Adrenal gland (tissue), 19 donors: Measurements from ENCODE around the gene ZBTB34. TPM values are rescaled to one million over a fixed set of nuclear protein-coding genes. Genes with fewer than 3 reads are reported as not detected.
A peak's percentile ranks its signal among the peaks of the same experiment; 100 is the strongest.
"Not testable (repeated sequence)": the region's sequence is repeated elsewhere in the genome, so short reads cannot be mapped to it uniquely, and the experiment has no call there.

Experiments used
- DNase-seq, 7 donors: peaks; one replicate each; pipeline ENCODE4 v3.0.0-alpha.2; 2019 to 2020
- H3K27ac ChIP-seq, 5 donors: fragments of 200-600 bp; sonication (generic) in 4 of 5; 1 replicate in 3 of 5; 2 replicates in 2 of 5; pipeline versions ENCODE4 v1.5.1 to v1.8.0; 2016 to 2020; ENCODE audit warnings: mild to moderate bottlenecking in 1 of 5
- H3K27me3 ChIP-seq: fragments of 200-600 bp; 2 replicates; pipeline ENCODE4 v1.8.0; 2021
- H3K36me3 ChIP-seq, 2 donors: fragments of 200-600 bp; replicated peaks in 1 of 2; 1 replicate in 1 of 2; 2 replicates in 1 of 2; pipeline versions ENCODE4 v1.5.1 to v1.8.0; 2018 to 2022
- H3K4me1 ChIP-seq, 2 donors: fragments of 200-600 bp; replicated peaks in 1 of 2; 1 replicate in 1 of 2; 2 replicates in 1 of 2; pipeline versions ENCODE4 v1.5.1 to v1.8.0; 2018 to 2021
- H3K4me3 ChIP-seq, 4 donors: fragments of 200-600 bp; sonication (generic) in 3 of 4; one replicate each; pipeline ENCODE4 v1.5.1; 2016 to 2018
- H3K9me3 ChIP-seq, 3 donors: fragments of 200-600 bp; sonication (generic) in 1 of 3; replicated peaks in 1 of 3; 1 replicate in 2 of 3; 2 replicates in 1 of 3; pipeline versions ENCODE4 v1.5.1 to v1.8.0; 2016 to 2021
- POLR2A ChIP-seq, 2 donors: fragments of 450-650 bp; IDR thresholded peaks; one replicate each; pipeline ENCODE4 v1.6.1; 2017; ENCODE audit warnings: antibody characterized with exemption in 2 of 2, mild to moderate bottlenecking in 2 of 2, moderate library complexity in 1 of 2
- WGBS, 4 donors: extraction: QIAGEN DNeasy Blood & Tissue Kit in 2 of 4; methylation state at CpG; one replicate each; pipeline versions ENCODE4 v1.1.5 to v1.1.7; 2013 to 2017; 5-methylcytosine and 5-hydroxymethylcytosine counted together
- intact Hi-C, 2 donors: fragments of 100-400 bp; cut with DNase I; formaldehyde crosslinking; loops; one replicate each; pipeline versions ENCODE4 v1.14.1 to v1.15.0; 2022 to 2023
- long read RNA-seq, 10 donors: library from polyadenylated mRNA in 3 of 10; unstranded in 2 of 10; stranded (forward) in 1 of 10; transcript quantifications; one replicate each; pipeline ENCODE4 v2.0.0 and lab custom pipeline, GENCODE V29; 2021 to 2026
- polyA plus RNA-seq, 3 donors: library from polyadenylated mRNA; stranded (reverse); fragments of 200-250 nt in 2 of 3; fragments of 350-450 nt in 1 of 3; fragmentation: Illumina TruSeq in 1 of 3; extraction: RNeasy Lipid Tissue Mini Kit (QIAGEN cat#74804) in 1 of 3; gene quantifications; one replicate each; pipeline ENCODE4 v1.2.3, GENCODE V29; 2013 to 2014
- total RNA-seq, 9 donors: library from RNA; depleted of rRNA in 4 of 9; stranded (reverse); fragments of >200 nt in 4 of 9; fragments of 120-200 nt in 1 of 9; fragmentation: NEBNext Ultra II Directional in 1 of 9; extraction: Animal tissue kit (Norgen Biotek cat#: 25700) in 1 of 9; gene quantifications; one replicate each; pipeline versions ENCODE4 v1.1.0 to v1.2.4, GENCODE V29; 2013 to 2023
- TF ChIP-seq, protein P1 (sequence below), 6 experiments: fragments of 450-650 bp in 4 of 6; fragments of 200-600 bp in 2 of 6; sonication (generic) in 1 of 6; IDR thresholded peaks; 1 replicate in 5 of 6; 2 replicates in 1 of 6; pipeline versions ENCODE4 v1.5.1 to v1.8.0; 2016 to 2021; ENCODE audit warnings: antibody characterized with exemption in 6 of 6, mild to moderate bottlenecking in 2 of 6, moderate library complexity in 1 of 6
- donor health status: healthy with polysubstance abuse.
- donor health status: Bipolar disorder and iron deficiency.
- donor health status: DM: yes; HTN: yes; CAD: no.
- donor health status: DM: no; HTN: no; CAD: no.
- donor health status: DM: no; HTN: no; CAD: no.
- donor health status: DM: yes; HTN: yes; CAD: no.

ZBTB34 gene, protein sequence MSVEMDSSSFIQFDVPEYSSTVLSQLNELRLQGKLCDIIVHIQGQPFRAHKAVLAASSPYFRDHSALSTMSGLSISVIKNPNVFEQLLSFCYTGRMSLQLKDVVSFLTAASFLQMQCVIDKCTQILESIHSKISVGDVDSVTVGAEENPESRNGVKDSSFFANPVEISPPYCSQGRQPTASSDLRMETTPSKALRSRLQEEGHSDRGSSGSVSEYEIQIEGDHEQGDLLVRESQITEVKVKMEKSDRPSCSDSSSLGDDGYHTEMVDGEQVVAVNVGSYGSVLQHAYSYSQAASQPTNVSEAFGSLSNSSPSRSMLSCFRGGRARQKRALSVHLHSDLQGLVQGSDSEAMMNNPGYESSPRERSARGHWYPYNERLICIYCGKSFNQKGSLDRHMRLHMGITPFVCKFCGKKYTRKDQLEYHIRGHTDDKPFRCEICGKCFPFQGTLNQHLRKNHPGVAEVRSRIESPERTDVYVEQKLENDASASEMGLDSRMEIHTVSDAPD
- 10 to 100 TPM in 1 of 9 donors, 1 to 10 TPM in 8; 3.1 to 10.8 (median 6.7) TPM for total RNA-seq
- polyA plus RNA-seq, result 1 to 10 TPM; 1.7 to 3.4 (median 2.1) TPM
- long read RNA-seq, donor 1, full-length matches to known transcripts, result 17 of 17 reads
- long read RNA-seq, donor 1, partial matches to known transcripts, result 0 of 17 reads
- long read RNA-seq, donor 1, other reads (novel, unspliced or antisense), result 0 of 17 reads
- long read RNA-seq, donor 2, full-length matches to known transcripts, result 15 of 15 reads
- long read RNA-seq, donor 2, partial matches to known transcripts, result 0 of 15 reads
- long read RNA-seq, donor 2, other reads (novel, unspliced or antisense), result 0 of 15 reads
- long read RNA-seq, donor 3, full-length matches to known transcripts, result 6 of 6 reads
- long read RNA-seq, donor 3, partial matches to known transcripts, result 0 of 6 reads
- long read RNA-seq, donor 3, other reads (novel, unspliced or antisense), result 0 of 6 reads
- long read RNA-seq, donor 4, result 0 reads
- long read RNA-seq, donor 5, full-length matches to known transcripts, result 6 of 7 reads
- long read RNA-seq, donor 5, partial matches to known transcripts, result 0 of 7 reads
- long read RNA-seq, donor 5, other reads (novel, unspliced or antisense), result 1 of 7 reads
- long read RNA-seq, donor 6, result 0 reads
- long read RNA-seq, donor 7, full-length matches to known transcripts, result 6 of 6 reads
- long read RNA-seq, donor 7, partial matches to known transcripts, result 0 of 6 reads
- long read RNA-seq, donor 7, other reads (novel, unspliced or antisense), result 0 of 6 reads
- long read RNA-seq, donor 8, full-length matches to known transcripts, result 26 of 26 reads
- long read RNA-seq, donor 8, partial matches to known transcripts, result 0 of 26 reads
- long read RNA-seq, donor 8, other reads (novel, unspliced or antisense), result 0 of 26 reads
- long read RNA-seq, donor 9, full-length matches to known transcripts, result 10 of 10 reads
- long read RNA-seq, donor 9, partial matches to known transcripts, result 0 of 10 reads
- long read RNA-seq, donor 9, other reads (novel, unspliced or antisense), result 0 of 10 reads
- long read RNA-seq, donor 10, full-length matches to known transcripts, result 5 of 5 reads
- long read RNA-seq, donor 10, partial matches to known transcripts, result 0 of 5 reads
- long read RNA-seq, donor 10, other reads (novel, unspliced or antisense), result 0 of 5 reads

DNA sequence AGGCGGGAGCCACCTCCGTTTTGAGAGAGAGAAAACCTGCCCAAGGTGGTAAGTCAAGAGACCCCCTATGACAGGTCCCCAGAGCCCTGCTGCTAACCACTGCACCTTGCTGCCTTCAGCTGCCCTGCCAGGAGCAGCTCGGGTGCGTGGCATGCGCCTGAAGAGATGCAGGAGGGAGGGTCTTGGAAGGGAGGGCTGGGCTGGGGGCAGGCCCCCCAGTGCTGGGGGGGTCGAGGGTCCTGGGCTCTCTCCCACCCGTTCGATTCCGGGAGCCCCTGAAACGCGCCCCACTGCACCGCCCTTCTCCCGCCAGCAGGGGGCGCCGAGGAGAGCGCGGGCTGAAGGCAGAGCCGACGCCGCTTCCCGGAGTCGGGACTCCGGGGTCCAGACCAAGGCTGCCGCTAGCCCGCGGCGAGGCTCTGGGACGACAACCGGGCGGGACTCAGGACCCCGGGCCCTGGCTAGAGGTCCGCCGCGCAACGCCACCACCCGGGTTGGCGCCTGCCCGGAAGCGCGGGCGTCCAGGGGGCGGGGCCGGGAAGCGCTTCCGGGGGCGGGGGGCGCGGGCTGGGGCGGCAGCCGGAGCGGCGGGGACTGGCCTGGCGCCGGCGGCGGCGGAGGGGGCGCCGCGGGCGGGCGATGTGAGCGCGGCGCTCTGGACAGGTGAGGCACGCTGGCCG, at the start of gene ZBTB34:
Gene ZBTB34 (plus strand): TSS at position 563 of the 680 bp plus-strand sequence. CDS start 18,761 bp downstream, outside the sequence.
- H3K27ac ChIP-seq, result peak within 1 kb of the TSS; percentile 76 to 96 (median 93)
- intact Hi-C loops, result no loop called here
- no peaks in the 10 kb centered on the region for H3K27me3 ChIP-seq
- peak within 1 kb of the TSS; percentile 71 to 85 (median 82) for H3K4me3 ChIP-seq
- H3K4me1 ChIP-seq, result peaks cover 6 to 46% of the 10 kb centered on the region in 2 donors
- TF ChIP-seq POLR2A (IDR thresholded peaks at IDR 0.05), result peak in 1 of 2 donors; percentile 38
- TF ChIP-seq, protein P1, sequence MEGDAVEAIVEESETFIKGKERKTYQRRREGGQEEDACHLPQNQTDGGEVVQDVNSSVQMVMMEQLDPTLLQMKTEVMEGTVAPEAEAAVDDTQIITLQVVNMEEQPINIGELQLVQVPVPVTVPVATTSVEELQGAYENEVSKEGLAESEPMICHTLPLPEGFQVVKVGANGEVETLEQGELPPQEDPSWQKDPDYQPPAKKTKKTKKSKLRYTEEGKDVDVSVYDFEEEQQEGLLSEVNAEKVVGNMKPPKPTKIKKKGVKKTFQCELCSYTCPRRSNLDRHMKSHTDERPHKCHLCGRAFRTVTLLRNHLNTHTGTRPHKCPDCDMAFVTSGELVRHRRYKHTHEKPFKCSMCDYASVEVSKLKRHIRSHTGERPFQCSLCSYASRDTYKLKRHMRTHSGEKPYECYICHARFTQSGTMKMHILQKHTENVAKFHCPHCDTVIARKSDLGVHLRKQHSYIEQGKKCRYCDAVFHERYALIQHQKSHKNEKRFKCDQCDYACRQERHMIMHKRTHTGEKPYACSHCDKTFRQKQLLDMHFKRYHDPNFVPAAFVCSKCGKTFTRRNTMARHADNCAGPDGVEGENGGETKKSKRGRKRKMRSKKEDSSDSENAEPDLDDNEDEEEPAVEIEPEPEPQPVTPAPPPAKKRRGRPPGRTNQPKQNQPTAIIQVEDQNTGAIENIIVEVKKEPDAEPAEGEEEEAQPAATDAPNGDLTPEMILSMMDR (IDR thresholded peaks at IDR 0.05), result peak; percentile 90 to 100 (median 98)
- WGBS, 4 donors, result 0 to 1% (median 1%) methylated on average over 3 to 66 of the region's 67 CpGs
- peak; percentile 41 to 78 (median 60) for DNase-seq
- H3K36me3 ChIP-seq, result peaks cover 0 to 9% of the 10 kb centered on the region in 2 donors
- no peaks in the 10 kb centered on the region for H3K9me3 ChIP-seq

DNA sequence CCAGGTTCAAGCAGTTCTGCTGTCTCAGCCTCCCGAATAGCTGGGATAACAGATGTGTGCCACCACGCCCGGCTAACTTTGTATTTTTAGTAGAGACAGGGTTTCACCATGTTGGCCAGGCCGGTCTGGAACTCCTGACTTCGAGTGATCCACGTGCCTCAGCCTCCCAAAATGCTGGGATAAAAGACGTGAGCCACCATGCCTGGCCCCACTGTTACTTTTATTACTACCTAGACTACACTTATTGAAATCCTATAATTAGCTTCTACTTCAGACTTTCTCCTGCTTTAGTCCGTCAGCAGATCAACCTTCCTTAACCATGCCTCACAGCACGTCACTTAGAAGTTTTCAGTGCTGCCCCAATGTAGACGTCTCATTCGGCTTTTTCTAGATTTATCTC, 47.4 kb upstream of the ZBTB34 start:
- peaks cover 0 to 7% (median 0%) of the 10 kb centered on the region in 3 donors for H3K9me3 ChIP-seq
- H3K27me3 ChIP-seq, result no peaks in the 10 kb centered on the region
- TF ChIP-seq, protein P1 (IDR thresholded peaks at IDR 0.05), result no peak
- no peak for TF ChIP-seq POLR2A (IDR thresholded peaks at IDR 0.05)
- no peak overlapping the region for H3K27ac ChIP-seq
- H3K36me3 ChIP-seq, result peaks cover 0 to 23% of the 10 kb centered on the region in 2 donors
- peaks cover 7 to 29% of the 10 kb centered on the region in 2 donors for H3K4me1 ChIP-seq
- H3K4me3 ChIP-seq, result no peak overlapping the region
- 95 to 97% (median 96%) methylated on average over 11 of the region's 11 CpGs for WGBS, 4 donors
- no peak for DNase-seq
- intact Hi-C loops, result no loop called here

DNA sequence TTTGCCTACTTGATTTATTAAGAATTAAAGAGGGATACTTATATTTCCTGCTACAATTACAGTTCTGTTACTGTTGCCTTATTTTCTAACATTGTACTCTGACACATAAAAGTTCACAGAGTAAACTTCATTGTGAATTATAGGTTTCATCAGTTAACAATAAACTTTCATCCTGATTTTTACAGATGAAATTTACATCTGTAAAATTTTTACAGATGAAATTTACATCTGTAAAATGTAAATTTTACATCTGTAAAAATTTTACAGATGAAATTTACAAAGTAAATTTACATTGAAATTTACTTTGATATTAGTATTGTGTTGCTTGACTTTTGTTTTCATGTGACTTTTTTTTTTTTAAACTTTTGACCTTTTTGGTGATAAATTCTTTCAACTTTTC, 46.3 kb upstream of the ZBTB34 start:
- Histone ChIP-seq H3K27me3 (no peaks in the 10 kb centered on the region), H3K4me3 (no peak overlapping the region), H3K36me3 (peaks cover 0 to 23% of the 10 kb centered on the region in 2 donors), H3K27ac (no peak overlapping the region), H3K4me1 (peaks cover 7 to 19% of the 10 kb centered on the region in 2 donors), H3K9me3 (peaks cover 0 to 7% (median 5%) of the 10 kb centered on the region in 3 donors)
- no peak for DNase-seq
- TF ChIP-seq, protein P1 (IDR thresholded peaks at IDR 0.05), result no peak
- TF ChIP-seq POLR2A (IDR thresholded peaks at IDR 0.05), result no peak
- intact Hi-C loops, result no loop called here

DNA sequence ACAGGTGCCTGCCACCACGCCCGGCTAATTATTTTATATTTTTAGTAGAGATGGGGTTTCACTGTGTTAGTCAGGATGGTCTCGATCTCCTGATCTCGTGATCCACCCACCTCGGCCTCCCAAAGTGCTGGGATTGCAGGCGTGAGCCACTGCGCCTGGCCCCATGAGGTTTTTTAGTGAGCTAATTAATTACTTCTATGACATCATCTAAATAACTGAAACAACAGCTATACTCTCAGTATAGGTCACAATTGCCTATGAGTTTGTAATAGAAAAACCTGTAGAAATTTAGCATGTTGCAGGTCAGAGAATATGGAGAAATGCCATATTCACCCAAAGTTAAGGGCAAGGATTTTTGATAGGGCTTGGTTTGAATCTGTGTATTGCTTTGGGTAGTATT, 42.8 kb upstream of the ZBTB34 start:
- H3K36me3 ChIP-seq, H3K27ac ChIP-seq, intact Hi-C loops, DNase-seq, H3K27me3 ChIP-seq, H3K9me3 ChIP-seq, H3K4me3 ChIP-seq: not testable (repeated sequence)
- WGBS, 4 donors, result 94 to 99% (median 96%) methylated on average over 7 of the region's 7 CpGs
- peaks cover 7 to 13% of the 10 kb centered on the region in 2 donors for H3K4me1 ChIP-seq
